ENCODE data around the gene TPM3. TPM values are rescaled to one million over a fixed set of nuclear protein-coding genes. Genes with fewer than 3 reads are reported as not detected.

TPM3 gene
- total and polyA plus RNA-seq, 2 experiments from 2014 or later = 557 to 578 TPM

- Histone ChIP-seq H3K9ac (peak overlapping the region; percentile 99), H2AFZ (no peak overlapping the region), H3K9me2 (ENCODE audit: insufficient read depth) (no peaks in the 10 kb centered on the region), H3K36me3 (ENCODE audit: low read depth) (peaks cover 16% of the 10 kb centered on the region), H3K9me3 (ENCODE audit: low read depth) (no peaks in the 10 kb centered on the region), H4K20me1 (ENCODE audit: insufficient read depth) (peaks cover 23% of the 10 kb centered on the region; the same call in 1 of the 2 replicates), H3K4me1 (ENCODE audit: insufficient read depth) (peaks cover 39% of the 10 kb centered on the region), H3K4me3 (peak overlapping the region; percentile 99), H3K79me2 (ENCODE audit: insufficient read depth) (peaks cover 95% of the 10 kb centered on the region), H3K4me2 (ENCODE audit: unreplicated experiment) (peak overlapping the region; percentile 100), H3K27me3 (replicated peaks; ENCODE audit: insufficient read depth) (no peaks in the 10 kb centered on the region), H3F3A (ENCODE audit: insufficient read depth) (peaks cover 31% of the 10 kb centered on the region), H3K27ac (peak overlapping the region; percentile 98)
- WGBS, 2 experiments (ENCODE audit: low coverage in 1 of 2, low lambda C conversion rate in 2 of 2, missing lambda C conversion rate in 2 of 2) = 2 to 4% methylated on average over 5 to 33 of the region's 33 CpGs
- no peak for DNase-seq
- TF ChIP-seq EZH2phosphoT487 (IDR thresholded peaks at IDR 0.05; ENCODE audit: insufficient read depth, low read depth) = no peak
- TF ChIP-seq EZH2 (IDR thresholded peaks at IDR 0.05; ENCODE audit: insufficient read depth, poor library complexity, severe bottlenecking) = no peak
- in situ Hi-C loops (cut with MboI) = no loop called here
Observed at GRCh38 chr1:154220970-154221277, 29.0 kb upstream of the TPM3 start.

DNA sequence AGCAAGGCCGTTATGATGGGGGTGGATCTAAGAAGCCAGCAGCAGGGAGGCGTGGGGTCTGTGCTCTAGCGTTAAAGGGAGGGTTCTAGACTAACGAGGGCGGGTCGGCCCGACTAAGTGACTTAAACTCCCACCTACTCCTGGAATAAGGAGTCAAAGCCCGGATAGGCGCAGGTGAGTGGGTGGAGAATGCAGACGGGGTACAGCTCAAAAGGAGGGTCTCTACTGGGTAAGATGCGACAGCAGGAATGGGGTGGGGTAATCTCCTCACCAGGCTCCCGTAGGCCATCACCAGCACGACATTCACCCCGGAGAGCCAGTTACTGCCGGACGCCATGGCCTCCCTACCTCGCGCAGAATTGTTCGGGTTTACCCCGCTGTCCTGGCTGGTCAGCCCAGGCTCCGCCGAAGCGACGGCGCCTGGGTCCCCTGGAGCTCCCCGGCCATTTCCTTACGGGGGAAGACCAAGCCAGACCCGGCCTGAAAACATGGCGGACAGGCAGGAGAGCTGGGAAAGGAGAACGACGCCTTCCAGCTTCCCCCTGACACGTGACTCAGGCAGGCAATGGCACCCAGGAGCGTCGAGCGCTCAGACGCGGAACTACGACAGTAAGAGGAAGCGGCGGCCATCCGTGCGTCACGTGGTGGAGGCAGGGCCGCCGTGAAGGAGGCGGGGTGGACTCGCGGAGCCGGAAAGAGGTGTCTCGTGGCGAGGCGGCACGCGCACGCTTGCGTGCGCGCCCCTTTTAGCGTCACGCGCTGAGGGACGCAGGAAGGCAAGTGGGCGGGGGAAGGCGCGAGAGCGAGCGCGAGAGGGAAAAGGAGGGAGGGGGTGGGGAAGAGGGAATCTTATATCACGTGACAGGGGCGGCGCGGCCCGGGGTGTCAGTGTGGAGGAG lies 28.4 kb upstream of the TPM3 start, which contains the start of gene UBAP2L:
Gene UBAP2L (plus strand): TSS at position 885 of the 899 bp plus-strand sequence. CDS start 4,169 bp downstream, outside the sequence.
- peak within 1 kb of the TSS; percentile 70 for H2AFZ ChIP-seq
- peaks cover 93% of the 10 kb centered on the region for H3K79me2 ChIP-seq (ENCODE audit: insufficient read depth)
- peaks cover 39% of the 10 kb centered on the region for H3K4me1 ChIP-seq (ENCODE audit: insufficient read depth)
- no peaks in the 10 kb centered on the region for H3K27me3 ChIP-seq (replicated peaks; ENCODE audit: insufficient read depth)
- in situ Hi-C loops (cut with MboI) = no loop called here
- TF ChIP-seq EZH2phosphoT487 (IDR thresholded peaks at IDR 0.05; ENCODE audit: insufficient read depth, low read depth) = no peak
- TF ChIP-seq EZH2 (IDR thresholded peaks at IDR 0.05; ENCODE audit: insufficient read depth, poor library complexity, severe bottlenecking) = no peak
- DNase-seq = peak; percentile 100
- WGBS, 2 experiments (ENCODE audit: low coverage in 1 of 2, low lambda C conversion rate in 2 of 2, missing lambda C conversion rate in 2 of 2) = 1% methylated on average over 54 to 71 of the region's 73 CpGs
- H3K4me2 ChIP-seq (ENCODE audit: unreplicated experiment) = peak within 1 kb of the TSS; percentile 100
- H3K27ac ChIP-seq = peak within 1 kb of the TSS; percentile 98
- peaks cover 16% of the 10 kb centered on the region for H3K36me3 ChIP-seq (ENCODE audit: low read depth)
- H3K9me3 ChIP-seq (ENCODE audit: low read depth) = no peaks in the 10 kb centered on the region
- peak within 1 kb of the TSS; percentile 99 for H3K9ac ChIP-seq
- H3F3A ChIP-seq (ENCODE audit: insufficient read depth) = peaks cover 31% of the 10 kb centered on the region
- H4K20me1 ChIP-seq (ENCODE audit: insufficient read depth) = peaks cover 22% of the 10 kb centered on the region; the same call in 1 of the 2 replicates
- H3K9me2 ChIP-seq (ENCODE audit: insufficient read depth) = no peaks in the 10 kb centered on the region
- H3K4me3 ChIP-seq = peak within 1 kb of the TSS; percentile 99

DNA sequence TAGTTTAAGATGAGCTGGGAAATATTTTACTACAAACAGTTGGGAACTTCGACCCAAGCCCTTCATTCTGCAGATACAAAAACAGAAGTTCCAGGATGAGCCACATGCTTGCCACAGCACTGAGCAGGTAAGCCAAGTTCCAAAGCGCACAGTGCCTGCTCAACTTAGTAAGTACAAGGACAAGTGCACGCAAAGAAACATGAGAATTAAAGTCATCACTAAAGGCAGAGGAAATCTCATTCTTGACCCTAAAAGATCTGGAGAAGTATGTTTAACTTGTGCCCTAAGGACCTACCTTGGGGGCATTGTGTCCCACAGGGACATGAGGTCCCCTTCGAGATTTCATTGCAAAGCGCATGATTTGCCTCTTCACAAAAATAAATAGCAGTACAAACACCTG lies 27.6 kb upstream of the TPM3 start:
- peak; percentile 67 for DNase-seq
- peaks cover 15% of the 10 kb centered on the region for H4K20me1 ChIP-seq (ENCODE audit: insufficient read depth)

DNA sequence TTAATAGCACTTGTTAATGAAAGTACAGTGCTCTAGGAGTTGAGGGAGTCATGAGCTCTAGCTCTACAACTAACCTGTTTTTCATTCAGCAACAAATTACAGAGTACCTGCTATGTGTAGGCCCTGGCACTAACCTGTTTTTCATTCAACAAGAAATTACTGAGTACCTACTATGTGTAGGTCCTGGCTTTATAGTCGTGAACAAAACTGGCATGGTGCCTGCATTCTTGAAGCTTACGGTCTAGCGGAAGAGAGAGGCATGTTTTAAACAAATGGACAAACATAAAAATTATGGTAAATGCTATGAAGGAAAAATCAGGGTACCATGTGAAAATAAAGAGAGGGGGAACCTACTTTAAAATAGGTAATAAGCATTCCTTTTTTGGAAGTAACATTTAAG lies 26.6 kb upstream of the TPM3 start:
- 89 to 94% methylated on average over 3 of the region's 3 CpGs for WGBS, 2 experiments (ENCODE audit: low coverage in 1 of 2, low lambda C conversion rate in 2 of 2, missing lambda C conversion rate in 2 of 2)
- Histone ChIP-seq H2AFZ (no peak overlapping the region), H3K9ac (peak overlapping the region; percentile 95)

More for the DNA sequence above, 27.6 kb upstream of the TPM3 start:
- H3K27ac ChIP-seq = peak overlapping the region; percentile 91
- no peaks in the 10 kb centered on the region for H3K9me2 ChIP-seq (ENCODE audit: insufficient read depth)
- H3K27me3 ChIP-seq (replicated peaks; ENCODE audit: insufficient read depth) = no peaks in the 10 kb centered on the region
- peak overlapping the region; percentile 70 for H2AFZ ChIP-seq
- H3K79me2 ChIP-seq (ENCODE audit: insufficient read depth) = peaks cover 93% of the 10 kb centered on the region
- TF ChIP-seq EZH2phosphoT487 (IDR thresholded peaks at IDR 0.05; ENCODE audit: insufficient read depth, low read depth) (no peak), EZH2 (IDR thresholded peaks at IDR 0.05; ENCODE audit: insufficient read depth, poor library complexity, severe bottlenecking) (no peak)
- peaks cover 16% of the 10 kb centered on the region for H3K36me3 ChIP-seq (ENCODE audit: low read depth)
- H3K4me2 ChIP-seq (ENCODE audit: unreplicated experiment) = peak overlapping the region; percentile 97
- WGBS, 2 experiments (ENCODE audit: low coverage in 1 of 2, low lambda C conversion rate in 2 of 2, missing lambda C conversion rate in 2 of 2) = 13 to 17% methylated on average over 5 of the region's 5 CpGs
- H3K4me3 ChIP-seq = peak overlapping the region; percentile 91
- peaks cover 31% of the 10 kb centered on the region for H3F3A ChIP-seq (ENCODE audit: insufficient read depth)
- in situ Hi-C loops (cut with MboI) = no loop called here
- H3K4me1 ChIP-seq (ENCODE audit: insufficient read depth) = peaks cover 38% of the 10 kb centered on the region
- peak overlapping the region; percentile 95 for H3K9ac ChIP-seq
- H3K9me3 ChIP-seq (ENCODE audit: low read depth) = no peaks in the 10 kb centered on the region

More for the DNA sequence above, 26.6 kb upstream of the TPM3 start:
- peaks cover 91% of the 10 kb centered on the region for H3K79me2 ChIP-seq (ENCODE audit: insufficient read depth)
- no peak overlapping the region for H3K27ac ChIP-seq
- H3K4me2 ChIP-seq (ENCODE audit: unreplicated experiment) = peak overlapping the region; percentile 97
- H3K27me3 ChIP-seq (replicated peaks; ENCODE audit: insufficient read depth) = no peaks in the 10 kb centered on the region
- H3F3A ChIP-seq (ENCODE audit: insufficient read depth) = peaks cover 31% of the 10 kb centered on the region
- in situ Hi-C loops (cut with MboI) = no loop called here
- TF ChIP-seq EZH2 (IDR thresholded peaks at IDR 0.05; ENCODE audit: insufficient read depth, poor library complexity, severe bottlenecking) (no peak), EZH2phosphoT487 (IDR thresholded peaks at IDR 0.05; ENCODE audit: insufficient read depth, low read depth) (no peak)
- peaks cover 18% of the 10 kb centered on the region; the same call in 1 of the 2 replicates for H4K20me1 ChIP-seq (ENCODE audit: insufficient read depth)
- peaks cover 26% of the 10 kb centered on the region for H3K36me3 ChIP-seq (ENCODE audit: low read depth)
- no peak for DNase-seq
- H3K9me3 ChIP-seq (ENCODE audit: low read depth) = no peaks in the 10 kb centered on the region
- peaks cover 30% of the 10 kb centered on the region for H3K4me1 ChIP-seq (ENCODE audit: insufficient read depth)
- peak overlapping the region; percentile 91 for H3K4me3 ChIP-seq
- no peaks in the 10 kb centered on the region for H3K9me2 ChIP-seq (ENCODE audit: insufficient read depth)

All from GM23248 (cell line).